ENCODE measurements around the gene SHROOM3.

SHROOM3 gene

GRCh38 chr4:76799140-76799539 is 364.1 kb downstream of the SHROOM3 start:
- DNase-seq, result no peak

DNA sequence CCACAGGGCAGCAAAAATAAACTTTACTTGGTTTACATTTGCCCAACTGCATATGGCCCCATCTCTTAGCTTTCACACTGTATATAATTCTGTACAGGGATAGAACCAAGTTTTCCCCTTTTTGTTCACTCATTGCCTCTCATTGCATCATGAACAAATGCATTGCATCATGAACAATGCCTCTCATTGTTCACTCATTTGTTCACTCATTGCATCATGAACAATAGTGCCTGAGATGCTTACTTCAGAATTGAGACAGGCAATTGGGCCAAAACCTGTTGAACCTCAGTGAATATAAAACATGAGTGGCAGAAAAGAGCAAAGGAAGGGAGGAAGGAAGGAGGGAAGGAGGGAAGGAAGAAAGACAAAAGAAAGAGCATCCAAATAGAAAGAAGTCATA is 364.7 kb downstream of the SHROOM3 start:
- no peak for DNase-seq

DNA sequence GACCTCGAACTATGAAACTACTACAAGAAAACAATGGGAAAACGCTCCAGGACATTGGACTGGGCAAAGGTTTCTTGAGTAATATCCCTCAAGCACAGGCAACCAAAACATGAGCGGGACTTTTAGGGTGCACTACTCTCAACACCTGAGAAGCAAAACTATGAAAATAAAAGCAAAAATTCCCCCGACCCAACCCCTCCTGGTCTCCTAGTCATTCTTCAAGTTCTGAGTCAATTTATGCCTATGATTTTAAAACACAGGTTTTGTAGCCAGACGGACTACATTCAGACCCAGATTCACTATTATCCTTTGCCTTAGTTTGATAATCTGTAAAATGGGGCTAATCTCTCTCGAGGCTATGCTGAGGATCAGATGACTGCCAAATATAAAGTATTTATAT is 365.9 kb downstream of the SHROOM3 start:
- DNase-seq, result no peak

GRCh38 chr4:76801621-76802235 is 366.7 kb downstream of the SHROOM3 start:
- no peak for DNase-seq

GRCh38 chr4:76802236-76803021 is 367.4 kb downstream of the SHROOM3 start:
- DNase-seq, result no peak

DNA sequence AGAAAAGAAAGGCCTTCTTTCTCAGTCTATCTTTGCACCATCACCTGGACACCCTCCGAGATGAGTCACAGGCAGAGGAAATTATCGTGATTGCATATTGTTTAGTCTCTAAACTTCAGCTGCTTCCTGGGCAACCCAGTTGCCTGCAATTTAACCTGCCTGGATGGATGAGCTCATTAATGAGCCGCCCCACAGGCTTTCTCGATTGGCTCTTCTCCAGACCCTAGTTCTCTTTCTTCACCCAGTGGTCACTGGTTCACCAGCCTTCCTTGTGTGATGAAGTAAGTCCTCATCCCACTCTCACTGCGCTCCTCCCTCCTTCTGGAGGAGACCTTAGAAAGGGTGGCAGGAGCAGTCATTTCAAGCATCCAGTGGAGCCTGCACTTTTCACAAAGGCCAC is 368.5 kb downstream of the SHROOM3 start:
- no peak for DNase-seq

DNA sequence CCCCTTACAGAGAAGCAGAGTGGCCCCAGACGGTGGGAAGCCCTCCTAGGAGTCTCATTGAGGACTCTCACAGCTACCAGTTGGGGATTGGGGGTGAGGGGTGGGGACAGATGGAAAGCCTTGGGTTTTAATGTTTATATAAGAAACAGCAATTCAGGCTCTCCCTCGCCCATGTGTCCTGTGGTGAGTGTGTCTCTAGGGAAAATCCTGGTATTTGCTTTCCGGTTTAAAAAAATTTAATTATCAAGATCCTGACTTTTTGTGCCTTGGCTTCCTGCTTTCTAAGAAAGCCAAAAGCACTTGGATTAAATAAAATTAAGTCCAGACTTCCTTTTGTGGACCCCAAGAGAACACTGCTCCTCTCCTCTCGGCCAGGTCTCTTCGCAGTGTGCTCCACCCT is 369.1 kb downstream of the SHROOM3 start:
- no peak for DNase-seq

DNA sequence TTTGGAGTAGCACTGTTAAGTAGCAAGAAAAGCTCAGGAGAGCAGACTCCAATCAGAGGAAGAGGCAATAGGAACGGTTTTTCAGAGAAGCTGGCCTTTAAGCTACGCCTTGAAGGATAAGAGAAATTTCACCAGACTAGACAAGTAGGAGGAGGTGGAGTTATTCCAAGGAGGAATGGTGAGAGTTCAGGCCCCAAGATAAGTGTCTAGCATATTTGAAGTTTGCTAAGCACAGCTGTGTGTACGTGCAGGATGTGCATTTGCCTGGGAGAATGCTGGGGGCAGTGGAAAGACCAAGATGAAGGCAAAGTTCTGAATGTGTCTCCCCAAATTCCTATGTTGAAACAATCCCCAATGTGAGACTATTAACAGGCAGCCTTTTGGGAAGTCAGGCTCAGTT is 371.3 kb downstream of the SHROOM3 start:
- no peak for DNase-seq

GRCh38 chr4:76806757-76807156 is 371.7 kb downstream of the SHROOM3 start:
- no peak for DNase-seq

GRCh38 chr4:76809594-76810305 is 374.7 kb downstream of the SHROOM3 start:
- DNase-seq, result no peak

GRCh38 chr4:76811604-76812412 is 376.8 kb downstream of the SHROOM3 start:
- no peak for DNase-seq

- DNase-seq, result no peak
These were observed 378.0 kb downstream of the SHROOM3 start for GRCh38 chr4:76813070-76813469.

GRCh38 chr4:76821641-76822040 is 386.6 kb downstream of the SHROOM3 start:
- no peak for DNase-seq

DNA sequence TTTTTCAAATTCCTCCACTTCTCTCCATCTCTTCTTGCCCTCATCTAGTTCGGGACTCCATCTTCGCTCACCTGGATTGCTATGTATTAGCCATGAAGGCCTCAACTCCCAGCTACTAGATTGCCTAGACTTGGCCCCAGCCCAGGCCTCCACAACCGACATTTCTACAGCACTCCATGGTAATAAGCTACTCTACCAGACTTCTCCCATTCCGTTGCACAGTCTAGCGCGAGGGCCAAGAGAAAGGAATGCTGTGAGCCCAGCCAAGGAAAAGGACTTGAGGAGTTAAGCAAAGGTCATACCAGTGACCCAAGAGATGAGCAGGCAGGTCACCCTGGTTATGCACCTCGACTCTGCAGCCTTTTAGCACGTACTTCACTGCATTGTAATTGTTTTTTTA is 387.3 kb downstream of the SHROOM3 start:
- no peak for DNase-seq

GRCh38 chr4:76823495-76823894 is 388.5 kb downstream of the SHROOM3 start:
- DNase-seq, result no peak

- DNase-seq, result no peak
These were observed 395.6 kb downstream of the SHROOM3 start for GRCh38 chr4:76830612-76830963.

DNA sequence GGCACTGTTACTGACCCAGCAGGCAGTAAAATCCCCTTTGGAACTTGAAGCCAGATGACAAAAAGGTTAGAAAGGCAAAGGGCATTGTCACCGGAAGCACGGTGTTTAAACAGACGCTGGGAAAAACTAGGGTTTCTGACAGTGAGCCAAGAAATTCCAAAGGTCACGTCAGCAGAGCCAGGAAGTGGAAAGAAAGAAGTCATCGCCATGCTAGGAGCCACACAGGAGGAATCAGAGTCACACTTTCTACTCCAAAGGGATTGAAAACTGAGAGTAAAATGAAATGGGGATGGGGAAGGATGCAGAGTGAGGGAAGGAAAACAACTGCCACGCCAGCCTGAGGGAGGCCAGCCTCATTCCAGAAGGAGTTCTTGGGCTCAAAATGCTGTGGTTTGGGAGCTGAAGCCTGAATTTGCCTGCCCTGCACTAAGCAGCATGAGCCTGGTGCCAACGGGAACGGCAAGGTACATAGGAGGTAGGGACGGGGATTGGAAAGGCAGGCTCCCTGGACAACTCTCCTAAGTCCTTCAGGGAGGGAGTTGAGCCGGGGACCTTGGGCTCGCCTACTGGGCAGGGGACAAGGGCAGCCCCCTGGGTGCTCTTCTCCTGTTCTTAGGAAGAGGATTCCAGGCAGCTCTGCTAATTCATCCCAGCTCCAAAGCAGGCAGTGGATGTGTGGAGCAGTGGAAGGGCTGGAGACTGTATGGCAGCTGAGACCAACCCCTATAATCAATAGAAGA is 396.1 kb downstream of the SHROOM3 start:
- DNase-seq, result no peak

DNA sequence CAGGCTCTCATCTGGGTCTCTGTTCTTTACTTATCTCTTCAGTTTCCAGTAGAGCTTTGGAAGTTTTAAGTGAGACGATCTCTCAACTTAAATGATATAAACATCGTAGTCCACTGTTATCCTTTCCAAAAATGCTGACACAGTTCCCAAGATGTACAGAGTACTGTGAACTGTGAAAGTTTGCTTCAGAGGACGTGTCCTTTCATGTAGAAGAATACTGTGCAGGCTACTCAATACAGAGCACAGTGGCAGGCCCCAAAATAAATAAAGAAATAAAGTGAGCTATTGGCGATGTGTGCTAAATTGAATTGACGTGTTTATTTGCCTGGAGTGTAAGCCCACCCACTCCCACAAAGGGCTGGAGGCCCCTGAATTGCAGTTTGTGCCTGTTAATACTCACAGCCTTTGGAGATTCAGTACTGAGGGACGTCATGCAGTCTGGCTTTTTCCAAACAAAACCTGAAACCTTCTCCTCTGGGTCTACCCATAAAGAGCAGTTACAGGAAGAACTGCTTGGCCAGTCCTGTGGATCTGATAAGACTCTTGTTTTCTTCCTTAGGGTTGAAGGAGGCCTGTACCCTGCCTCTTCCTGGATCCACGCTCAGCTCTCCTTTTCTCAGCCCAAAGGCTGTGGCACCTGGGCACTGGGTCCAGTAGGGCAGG is 396.8 kb downstream of the SHROOM3 start:
- no peak for DNase-seq
